GM19240 (cell line): ENCODE data around the gene RAMACL.
"Not testable (repeated sequence)": the region's sequence is repeated elsewhere in the genome, so short reads cannot be mapped to it uniquely, and the experiment has no call there.

Experiments
- DNase-seq: peaks from one replicate; pipeline ENCODE4 v3.0.0; 2011; ENCODE audit warnings: low spot score; ENCODE audit not compliant: insufficient read length

The RAMACL gene

DNA sequence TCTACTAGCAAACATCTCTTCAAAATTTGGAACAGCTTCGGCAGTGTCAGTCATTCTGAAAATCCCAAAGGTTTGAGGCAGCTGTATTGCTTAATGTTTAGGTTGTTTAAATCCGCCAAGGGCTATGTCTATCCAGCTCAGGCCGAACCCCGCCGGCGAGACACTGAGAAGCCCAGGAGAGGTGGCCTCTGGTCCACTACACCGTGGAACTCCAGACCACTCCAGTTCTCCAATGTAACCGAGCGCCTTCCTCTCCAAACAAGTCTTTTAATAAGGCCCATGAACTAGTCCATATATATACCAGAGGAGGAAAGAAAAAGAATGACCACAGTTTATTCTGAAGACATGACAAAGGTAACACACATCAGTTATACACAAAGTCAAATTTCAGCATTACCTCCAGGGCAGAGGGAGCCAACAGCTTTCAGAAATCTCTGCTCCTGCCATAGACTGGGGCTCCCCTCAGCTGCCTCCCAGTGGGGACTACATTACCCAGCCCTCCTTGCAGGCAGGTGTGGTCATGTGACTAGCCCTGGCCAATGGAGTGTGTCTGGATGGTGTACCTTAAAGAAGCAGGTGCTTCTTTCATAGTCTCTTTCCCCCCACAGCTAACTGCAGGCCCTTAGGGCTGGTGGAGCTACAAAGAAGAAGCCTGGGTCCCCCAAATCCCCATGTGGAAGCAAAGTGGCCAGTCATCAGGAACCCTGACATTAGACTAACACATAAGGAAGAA, at the start of gene RAMACL:
TSS of gene RAMACL (minus strand) at position 255 of the 733 bp plus-strand sequence. CDS start at position 54, 201 bp downstream.
- DNase-seq, result peak; percentile 88

- DNase-seq, result no peak
Observed at GRCh38 chr6:166635013-166635970, 48.8 kb upstream of the RAMACL start.

DNA sequence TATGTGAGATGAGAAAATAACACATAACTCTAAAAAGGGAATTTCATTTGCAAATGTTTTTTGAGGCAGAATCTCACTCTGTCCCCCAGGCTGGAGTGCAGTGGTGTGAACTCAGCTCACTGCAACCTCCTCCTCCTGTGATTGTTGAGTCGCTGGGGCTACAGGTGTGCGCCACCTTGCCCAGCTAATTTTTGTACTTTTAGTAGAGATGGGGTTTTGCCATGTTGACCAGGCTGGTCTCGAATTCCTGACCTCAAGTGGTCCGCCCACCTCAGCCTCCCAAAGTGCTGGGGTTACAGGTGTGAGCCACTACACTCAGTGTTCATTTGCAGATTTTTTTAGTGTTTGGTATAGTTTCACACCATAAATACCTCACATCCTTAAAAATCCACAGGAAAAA, 48.1 kb upstream of the RAMACL start:
- DNase-seq, result not testable (repeated sequence)

GRCh38 chr6:166633732-166634535, 47.5 kb upstream of the RAMACL start:
- DNase-seq, result no peak

DNA sequence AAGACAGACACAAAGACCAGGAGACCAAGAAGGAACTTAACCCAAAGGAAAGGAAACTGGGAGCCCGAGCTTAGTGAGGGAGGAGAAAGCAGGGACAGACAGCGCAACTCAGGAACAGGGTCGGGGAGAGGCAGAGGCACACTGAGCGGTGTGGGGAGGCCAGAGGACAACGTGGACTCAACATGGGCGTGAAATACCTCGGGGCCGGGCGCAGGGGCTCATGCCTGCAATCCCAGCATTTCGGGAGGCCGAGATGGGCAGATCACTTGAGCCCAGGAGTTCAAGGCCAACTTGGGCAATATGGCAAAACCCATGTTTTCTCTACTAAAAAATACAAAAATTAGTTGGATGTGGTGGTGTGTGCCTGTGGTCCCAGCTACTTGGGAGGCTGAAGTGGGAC, 46.3 kb upstream of the RAMACL start:
- DNase-seq, result no peak

- DNase-seq, result no peak
Observed at GRCh38 chr6:166630462-166630861, 44.0 kb upstream of the RAMACL start.

GRCh38 chr6:166629628-166630027, 43.1 kb upstream of the RAMACL start:
- DNase-seq, result no peak

DNA sequence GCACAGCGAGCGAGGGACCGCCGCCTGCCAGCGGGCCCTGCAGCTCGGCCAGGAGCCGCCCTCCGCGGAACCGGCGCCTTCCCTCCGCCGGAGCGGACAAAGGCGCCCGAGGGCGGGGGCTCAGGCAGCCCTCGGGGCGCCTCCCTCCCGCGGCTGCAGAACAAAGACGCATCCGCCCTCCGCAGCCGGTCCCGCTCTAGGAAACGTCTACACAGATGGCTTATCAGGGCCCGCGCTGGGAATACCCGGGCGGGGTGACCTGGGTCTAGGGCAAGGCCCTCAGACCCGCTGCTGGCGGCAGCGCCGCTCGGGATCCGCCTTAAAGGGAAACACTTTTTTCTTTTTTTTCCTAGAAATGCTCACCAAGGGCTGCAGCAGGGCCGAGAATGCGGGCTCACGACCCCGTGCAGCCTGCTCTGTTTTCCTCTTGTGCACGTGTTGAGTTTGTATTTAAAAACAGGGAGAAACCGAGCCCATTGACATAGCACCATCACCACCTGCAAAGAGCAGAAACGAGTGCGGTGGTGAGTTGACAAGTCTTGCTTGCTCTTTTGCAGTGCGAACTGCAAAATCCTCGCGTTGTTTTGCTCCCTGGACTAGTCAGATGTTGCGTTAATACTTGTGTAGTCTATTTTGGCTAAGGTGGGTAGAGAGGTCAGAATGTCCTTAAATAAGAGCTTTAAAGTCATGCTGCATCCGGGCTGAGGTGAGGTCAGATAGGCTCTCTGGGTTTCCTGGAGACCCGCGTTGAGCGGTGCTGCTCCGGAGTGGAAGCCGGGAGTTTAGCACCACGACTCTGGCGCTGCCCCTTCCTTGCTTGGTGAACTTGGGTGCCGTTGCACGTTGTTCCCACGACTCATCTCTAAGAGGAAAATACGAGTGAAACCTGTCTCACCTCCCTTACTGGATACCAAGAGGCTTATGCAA, 41.7 kb upstream of the RAMACL start:
- peak; percentile 29 for DNase-seq

DNA sequence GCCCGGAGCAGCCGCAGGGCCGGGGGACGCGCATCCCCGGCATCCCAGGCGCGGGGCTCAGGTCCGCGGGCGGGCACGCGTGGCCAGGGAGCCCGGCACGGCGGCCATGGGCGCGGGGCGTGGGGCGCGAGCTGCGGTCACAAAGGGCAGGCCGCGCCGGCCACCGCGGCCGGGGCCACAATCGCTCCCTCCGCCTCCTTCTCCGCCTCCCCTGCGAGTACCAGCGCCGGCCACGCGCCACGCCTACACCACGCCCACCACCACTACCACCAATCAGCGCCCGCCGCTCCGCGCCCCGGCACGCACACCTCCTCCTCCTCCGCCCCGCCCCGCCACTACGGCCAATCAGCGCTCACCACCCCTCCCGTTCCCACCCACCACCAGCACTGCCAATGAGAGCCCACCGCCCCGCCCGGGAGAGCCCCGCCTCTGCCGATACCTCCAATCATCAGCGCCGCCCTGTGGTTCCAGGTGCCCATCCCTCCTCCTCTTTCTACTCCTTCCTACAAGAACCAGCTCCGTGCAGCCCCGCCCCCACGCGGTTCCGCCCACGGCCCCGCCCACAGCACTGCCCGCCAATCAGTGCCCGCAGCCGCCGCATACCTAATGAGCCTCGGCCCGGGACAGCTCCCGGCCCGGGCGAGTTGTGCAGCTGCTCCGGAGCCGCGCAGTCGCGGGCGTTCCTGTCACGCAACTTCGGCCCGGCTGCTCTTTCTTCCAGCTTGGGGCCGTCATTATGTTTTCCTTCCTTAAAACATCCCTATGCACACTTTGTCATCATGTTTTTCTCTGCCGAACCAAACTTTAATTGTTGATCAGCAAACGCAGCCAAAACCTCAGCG, 40.8 kb upstream of the RAMACL start, which contains the start of gene RPS6KA2:
TSS of gene RPS6KA2 (minus strand) at position 219 of the 842 bp plus-strand sequence. CDS start 232 bp downstream, outside the sequence.
- peak; percentile 86 for DNase-seq

GRCh38 chr6:166626177-166627032, 39.9 kb upstream of the RAMACL start:
- DNase-seq, result no peak

- no peak for DNase-seq
Observed at GRCh38 chr6:166625356-166625755, 38.9 kb upstream of the RAMACL start.

DNA sequence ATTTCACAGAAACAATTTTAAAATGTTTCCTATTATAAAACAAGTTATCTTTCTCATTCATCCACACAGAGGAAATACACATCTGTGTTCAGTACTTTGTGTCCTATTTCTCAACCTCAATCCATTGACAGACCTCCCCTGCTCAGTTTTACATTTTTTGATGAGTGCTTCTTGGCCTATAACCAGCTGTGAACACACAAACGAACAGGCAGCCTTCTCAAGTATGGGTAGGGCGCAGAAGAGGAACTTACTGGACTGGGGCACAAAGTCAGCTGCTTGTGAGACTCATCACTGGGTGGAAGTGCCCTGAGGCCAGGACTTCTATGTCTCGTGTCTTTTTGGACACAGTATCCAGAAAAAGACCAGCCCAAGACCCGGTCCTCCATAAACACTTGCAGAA, 37.8 kb upstream of the RAMACL start:
- DNase-seq, result no peak

- no peak for DNase-seq
Observed at GRCh38 chr6:166623318-166623717, 36.8 kb upstream of the RAMACL start.

DNA sequence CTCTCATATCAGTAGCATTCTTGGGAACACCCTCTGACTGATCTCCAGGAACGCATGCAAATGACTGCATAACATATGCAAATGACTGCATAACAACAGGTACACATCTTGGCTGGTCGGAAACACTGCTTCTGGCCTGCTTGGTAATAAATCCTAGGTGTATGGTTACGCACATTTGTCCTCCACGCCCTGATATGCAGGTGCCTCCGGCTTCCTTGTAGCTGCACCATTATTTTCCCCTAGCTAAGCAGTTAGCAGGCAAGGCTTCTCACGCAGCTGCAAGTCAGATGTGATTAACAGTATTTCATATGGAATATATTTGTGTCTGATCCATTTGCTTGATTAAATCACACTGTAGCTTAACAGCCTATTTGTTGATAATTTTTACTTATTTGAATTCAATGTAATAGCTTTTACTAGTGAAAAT, 34.6 kb upstream of the RAMACL start:
- DNase-seq, result no peak

DNA sequence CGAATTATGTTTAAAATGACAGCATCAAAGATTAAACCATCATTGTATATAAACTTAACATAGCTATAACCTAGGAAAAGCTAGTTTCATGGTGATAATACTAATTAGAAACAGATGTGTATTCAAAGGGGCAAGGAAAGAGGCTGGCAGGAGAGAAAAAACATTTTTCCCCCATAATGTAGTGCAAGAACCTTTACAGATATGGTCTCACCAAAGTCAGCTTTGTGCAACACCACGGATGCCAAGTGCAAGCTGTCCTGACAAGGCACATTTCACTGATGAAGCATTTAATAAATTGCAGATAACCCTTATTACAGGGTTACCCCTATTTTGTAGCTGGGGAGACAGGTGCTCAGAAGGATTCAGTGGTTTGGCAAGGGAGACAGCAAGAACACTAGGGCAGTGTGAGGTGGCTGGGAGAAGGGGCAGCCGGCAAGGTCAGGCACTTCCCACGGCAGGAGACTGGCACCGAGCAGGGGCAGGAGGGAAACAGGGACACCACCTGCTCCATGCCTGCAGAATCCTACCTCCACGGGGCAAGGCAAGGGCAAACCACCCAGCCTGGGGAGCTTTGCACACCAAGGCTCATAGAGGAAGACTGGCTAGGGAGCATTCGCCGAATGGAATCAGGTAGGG, 34.1 kb upstream of the RAMACL start:
- no peak for DNase-seq

DNA sequence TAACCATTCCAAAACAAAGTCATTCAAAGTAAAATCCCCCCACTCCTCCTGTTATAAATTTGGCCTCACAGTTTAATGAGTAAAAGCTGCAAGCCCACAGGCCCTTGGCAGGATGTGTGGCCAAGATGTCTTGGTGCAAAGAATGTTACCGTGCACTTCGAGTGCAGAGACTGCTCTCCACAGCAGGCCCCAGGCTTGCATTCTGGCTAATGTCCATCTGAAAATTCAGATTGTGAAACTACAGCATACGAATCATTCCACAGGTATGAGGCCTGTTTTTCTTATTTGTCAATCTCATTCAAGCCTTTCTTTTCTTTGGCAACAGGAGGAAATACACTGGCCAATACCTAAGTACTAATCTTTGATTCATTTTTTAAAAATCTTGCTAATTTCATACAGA, 33.4 kb upstream of the RAMACL start:
- no peak for DNase-seq

GRCh38 chr6:166618866-166619761, 32.6 kb upstream of the RAMACL start:
- DNase-seq, result no peak
